Measurements from ENCODE around the gene DNAH2. TPM values are rescaled to one million over a fixed set of nuclear protein-coding genes. Genes with fewer than 3 reads are reported as not detected.

DNAH2 gene
- total RNA-seq, 1 experiment from 2014 or later: 2.0 TPM

DNA sequence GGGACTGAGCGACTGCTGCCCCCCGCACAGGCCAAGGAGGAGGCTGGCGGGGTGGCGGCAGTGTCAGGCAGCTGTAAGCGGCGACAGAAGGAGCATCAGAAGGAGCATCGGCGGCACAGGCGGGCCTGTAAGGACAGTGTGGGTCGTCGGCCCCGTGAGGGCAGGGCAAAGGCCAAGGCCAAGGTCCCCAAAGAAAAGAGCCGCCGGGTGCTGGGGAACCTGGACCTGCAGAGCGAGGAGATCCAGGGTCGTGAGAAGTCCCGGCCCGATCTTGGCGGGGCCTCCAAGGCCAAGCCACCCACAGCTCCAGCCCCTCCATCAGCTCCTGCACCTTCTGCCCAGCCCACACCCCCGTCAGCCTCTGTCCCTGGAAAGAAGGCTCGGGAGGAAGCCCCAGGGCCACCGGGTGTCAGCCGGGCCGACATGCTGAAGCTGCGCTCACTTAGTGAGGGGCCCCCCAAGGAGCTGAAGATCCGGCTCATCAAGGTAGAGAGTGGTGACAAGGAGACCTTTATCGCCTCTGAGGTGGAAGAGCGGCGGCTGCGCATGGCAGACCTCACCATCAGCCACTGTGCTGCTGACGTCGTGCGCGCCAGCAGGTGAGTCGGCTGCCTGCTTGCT is 131.7 kb downstream of the DNAH2 start:
- CTCF ChIA-PET: no interaction called here
- Histone ChIP-seq H2AFZ (ENCODE audit: low read depth, low read length, poor library complexity, severe bottlenecking) (no peak overlapping the region), H3K79me2 (ENCODE audit: insufficient read depth, low read length) (peaks cover 50% of the 10 kb centered on the region), H3K9me2 (ENCODE audit: insufficient read depth) (no peaks in the 10 kb centered on the region), H4K20me1 (ENCODE audit: insufficient read depth) (no peaks in the 10 kb centered on the region), H3K36me3 (ENCODE audit: control insufficient read depth in 1 of 2, insufficient read depth in 2 of 2, low read length in 2 of 2) (peaks cover 27 to 31% of the 10 kb centered on the region in 2 experiments), H3K9me3 (ENCODE audit: control insufficient read depth in 1 of 2, insufficient read depth in 1 of 2, low read depth in 1 of 2, low read length in 2 of 2) (no peaks in the 10 kb centered on the region), H3K27me3 (ENCODE audit: insufficient read depth, low read length) (no peaks in the 10 kb centered on the region), H3K9ac (ENCODE audit: low read length) (no peak overlapping the region), H3K27ac (ENCODE audit: low read depth, low read length) (0 out of 2 replicates have a peak overlapping the region, but pooled peaks have one; percentile 68), H3K4me1 (ENCODE audit: control insufficient read depth in 1 of 2, insufficient read depth in 2 of 2, low read length in 2 of 2) (peaks cover 20 to 37% of the 10 kb centered on the region in 2 experiments), H3K4me2 (ENCODE audit: low read length) (no peak overlapping the region), H3K4me3 (replicated peaks in 1 of 2; ENCODE audit: low read depth in 1 of 2, low read length in 2 of 2) (no peak overlapping the region)
- DNase-seq (ENCODE audit: low read depth, low spot score): no peak
- no peak for ATAC-seq
- RAD21 ChIA-PET (ENCODE audit: low non-redundant PET in 1 of 2, low total read pairs in 2 of 2, uncharacterized antibody in 2 of 2, unreplicated experiment in 2 of 2): no interaction called here
- POLR2A ChIA-PET: no interaction called here
- TF ChIP-seq EGR1 (IDR thresholded peaks at IDR 0.05; ENCODE audit: low read depth) (no peak), ZNF274 (IDR thresholded peaks at IDR 0.05; ENCODE audit: low read depth, low read length) (no peak), FOSL1 (IDR thresholded peaks at IDR 0.05; ENCODE audit: low read depth) (no peak), SRF (IDR thresholded peaks at IDR 0.05; ENCODE audit: low read depth) (no peak), CBX3 (IDR thresholded peaks at IDR 0.05; ENCODE audit: low read depth) (no peak)
- intact Hi-C loops (cut with micrococcal nuclease): no loop called here
- BruUV-seq (replicated peaks): no TSS peak

DNA sequence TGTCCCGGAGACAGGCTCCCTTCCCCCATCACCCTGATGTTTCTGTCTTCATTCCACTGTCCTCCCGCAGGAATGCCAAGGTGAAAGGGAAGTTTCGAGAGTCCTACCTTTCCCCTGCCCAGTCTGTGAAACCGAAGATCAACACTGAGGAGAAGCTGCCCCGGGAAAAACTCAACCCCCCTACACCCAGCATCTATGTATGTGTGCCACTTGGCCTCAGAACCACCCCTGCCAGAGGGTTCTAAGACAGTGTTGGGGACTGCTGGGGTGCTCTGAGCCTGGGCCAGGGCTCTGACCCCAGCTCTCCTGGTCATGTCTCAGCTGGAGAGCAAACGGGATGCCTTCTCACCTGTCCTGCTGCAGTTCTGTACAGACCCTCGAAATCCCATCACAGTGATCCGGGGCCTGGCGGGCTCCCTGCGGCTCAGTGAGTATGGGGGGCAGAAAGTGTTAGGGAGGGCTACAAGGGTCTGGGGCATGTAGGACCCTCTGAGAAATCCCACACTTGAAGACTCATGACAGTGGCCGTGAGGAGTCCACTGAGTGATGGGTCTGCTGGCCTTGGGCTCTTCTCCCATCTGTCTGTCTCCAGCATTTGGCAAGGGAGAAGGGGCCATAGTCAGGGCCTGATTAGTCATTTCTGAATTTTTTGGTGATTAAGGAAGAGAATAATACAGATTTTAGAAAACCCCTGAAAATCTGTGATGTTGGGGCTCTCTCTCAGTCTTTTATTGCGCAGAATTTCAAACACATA is 132.4 kb downstream of the DNAH2 start:
- DNase-seq (ENCODE audit: low read depth, low spot score) (no peak), ATAC-seq (no peak)
- TF ChIP-seq TCF7L2 (IDR thresholded peaks at IDR 0.05; ENCODE audit: borderline replicate concordance, extremely low read depth, insufficient read depth, insufficient read length): no peak
- ChIA-PET POLR2A (interaction anchor here (2.2 kb wide), 1 partner anchor 7 kb away, joined by 7 read pairs; no protein-coding TSS in a partner anchor), RAD21 (ENCODE audit: low non-redundant PET in 1 of 2, low total read pairs in 2 of 2, uncharacterized antibody in 2 of 2, unreplicated experiment in 2 of 2) (no interaction called here), CTCF (interaction anchor here (1.9 kb wide), 2 partner anchors 15 to 106 kb away, joined by 5 to 7 read pairs; no protein-coding TSS in a partner anchor)
- H3K79me2 ChIP-seq (ENCODE audit: insufficient read depth, low read length): peaks cover 45% of the 10 kb centered on the region
- H4K20me1 ChIP-seq (ENCODE audit: insufficient read depth): no peaks in the 10 kb centered on the region
- H2AFZ ChIP-seq (ENCODE audit: low read depth, low read length, poor library complexity, severe bottlenecking): no peak overlapping the region
- BruUV-seq (replicated peaks): no TSS peak
- peaks cover 27 to 31% of the 10 kb centered on the region in 2 experiments for H3K36me3 ChIP-seq (ENCODE audit: control insufficient read depth in 1 of 2, insufficient read depth in 2 of 2, low read length in 2 of 2)
- intact Hi-C loops (cut with micrococcal nuclease): loop anchor here (2.0 kb wide), 1 partner anchor 107 kb away; no protein-coding TSS in a partner anchor
- peaks cover 20 to 37% of the 10 kb centered on the region in 2 experiments for H3K4me1 ChIP-seq (ENCODE audit: control insufficient read depth in 1 of 2, insufficient read depth in 2 of 2, low read length in 2 of 2)
- H3K4me3 ChIP-seq (replicated peaks in 1 of 2; ENCODE audit: low read depth in 1 of 2, low read length in 2 of 2): peak overlapping the region; percentile 5 to 77; a peak in 2 of 4 replicates
- H3K9me2 ChIP-seq (ENCODE audit: insufficient read depth): no peaks in the 10 kb centered on the region
- peak overlapping the region; percentile 68; the same call in 1 of the 2 replicates for H3K27ac ChIP-seq (ENCODE audit: low read depth, low read length)
- peak overlapping the region; percentile 95; the same call in 1 of the 2 replicates for H3K4me2 ChIP-seq (ENCODE audit: low read length)
- H3K9me3 ChIP-seq (ENCODE audit: control insufficient read depth in 1 of 2, insufficient read depth in 1 of 2, low read depth in 1 of 2, low read length in 2 of 2): no peaks in the 10 kb centered on the region
- H3K27me3 ChIP-seq (ENCODE audit: insufficient read depth, low read length): no peaks in the 10 kb centered on the region
- peak overlapping the region; percentile 80 for H3K9ac ChIP-seq (ENCODE audit: low read length)
